ENCODE results near the gene IFFO2.
A peak's percentile ranks its signal among the peaks of the same experiment; 100 is the strongest.

The IFFO2 gene

DNA sequence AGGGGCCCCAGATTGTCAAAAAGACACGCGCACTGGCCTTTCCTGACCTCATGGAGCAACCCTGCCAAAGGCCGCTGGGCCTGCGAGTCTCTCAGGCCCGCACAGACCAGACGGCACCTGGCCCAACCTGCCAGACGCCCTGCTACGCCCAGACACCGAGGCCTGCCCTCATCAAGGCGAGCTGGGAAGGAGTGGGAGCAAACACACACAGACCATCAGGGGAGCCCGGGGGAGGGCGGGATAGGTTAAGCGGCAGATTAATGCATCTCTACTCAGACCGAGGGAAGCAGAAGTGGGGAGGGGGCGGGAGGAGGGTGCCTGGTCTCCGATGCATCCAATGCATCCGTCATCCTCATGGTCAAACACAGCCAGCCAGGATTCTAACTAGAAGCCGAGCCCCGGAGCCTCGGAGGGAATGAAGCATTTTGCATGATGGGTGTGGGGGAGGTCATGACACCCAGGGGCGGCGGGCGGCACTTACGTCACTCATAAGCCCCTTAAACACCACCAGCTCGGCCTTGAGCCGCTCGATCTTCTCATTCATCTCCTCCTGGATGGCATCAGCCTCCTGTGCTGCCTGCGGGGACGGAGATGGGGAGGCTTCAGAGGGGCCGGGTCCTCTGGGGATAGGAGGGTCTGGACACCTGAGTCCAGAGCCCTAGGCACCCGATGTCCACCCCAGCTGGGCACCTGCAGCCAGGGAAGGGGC lies 37.1 kb downstream of the IFFO2 start:
- DNase-seq (ENCODE audit: low read depth, low spot score), result no peak

DNA sequence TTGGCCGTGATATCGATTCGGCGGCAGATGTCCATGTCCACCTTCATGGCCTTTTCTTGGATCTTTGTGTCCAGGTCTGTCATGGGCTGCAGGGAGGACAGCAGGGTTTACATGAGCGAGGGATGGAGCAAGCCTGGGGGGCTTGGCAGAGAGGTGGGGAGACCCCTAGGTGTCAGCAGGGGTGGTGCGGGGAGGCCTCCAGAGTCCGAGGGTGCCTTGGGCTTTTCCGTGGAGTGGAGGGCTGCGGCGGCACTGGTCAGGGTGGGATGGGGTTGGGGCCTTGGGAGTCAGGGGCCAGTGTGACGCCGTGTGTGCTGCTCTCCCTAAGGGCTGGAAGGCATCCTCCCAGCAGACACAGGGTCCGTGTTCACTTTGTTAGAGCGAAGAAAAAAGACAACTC lies 38.1 kb downstream of the IFFO2 start:
- DNase-seq (ENCODE audit: low read depth, low spot score), result no peak

DNA sequence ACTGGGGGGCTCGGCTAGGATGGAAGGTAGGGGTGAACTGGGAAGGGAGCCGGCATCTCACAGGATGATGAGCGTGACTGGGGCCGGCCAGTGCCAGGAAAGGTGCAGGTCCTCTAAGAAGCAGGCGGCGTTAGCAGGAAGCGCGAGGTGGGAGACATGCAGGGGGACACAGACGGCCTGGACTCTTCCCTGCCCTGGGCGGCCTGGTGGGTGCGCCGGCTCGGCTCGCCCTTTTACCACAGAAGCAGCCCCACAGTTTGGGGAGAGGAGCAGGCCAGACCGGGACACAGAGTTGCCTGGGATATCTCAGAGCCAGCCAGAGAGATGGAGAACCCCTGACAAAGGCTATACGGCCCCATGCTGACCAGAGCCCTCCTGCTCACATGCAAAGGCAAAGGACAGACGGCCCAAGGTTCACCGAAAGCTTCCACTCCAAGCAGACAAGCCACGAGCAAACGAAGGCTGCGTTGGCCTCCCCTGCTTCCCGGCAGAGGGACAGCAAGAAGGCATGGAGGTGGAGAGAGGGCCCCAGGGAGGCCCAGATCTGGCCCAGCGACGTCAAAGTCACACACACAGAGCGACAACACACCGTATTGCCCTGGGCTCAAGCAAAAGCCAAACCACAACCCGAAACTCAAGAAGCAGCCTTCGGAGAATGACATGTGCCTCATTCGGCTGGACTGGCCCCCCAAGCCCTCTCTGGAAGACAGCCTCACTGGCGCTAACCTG lies 39.2 kb downstream of the IFFO2 start:
- DNase-seq (ENCODE audit: low read depth, low spot score), result no peak

DNA sequence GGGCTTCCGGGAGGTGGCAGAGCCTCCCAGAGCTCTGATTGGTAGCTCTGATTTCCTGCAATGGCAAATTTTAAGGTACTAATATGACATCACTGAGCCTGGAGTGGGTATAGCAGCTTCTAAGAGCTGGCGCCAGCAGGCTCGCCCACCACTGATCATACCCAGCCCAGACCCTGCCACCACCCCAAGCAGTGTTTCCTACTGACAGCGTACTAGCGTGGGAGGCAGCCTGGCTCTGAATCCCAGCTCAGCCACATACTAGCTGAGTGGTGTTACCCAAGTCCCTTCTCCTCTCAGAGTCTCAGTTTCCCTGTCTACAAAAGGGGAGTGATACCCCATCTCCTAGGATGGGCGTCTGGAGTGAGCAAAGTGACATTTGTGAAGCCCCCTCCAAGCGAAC lies 41.1 kb downstream of the IFFO2 start:
- no peak for DNase-seq (ENCODE audit: low read depth, low spot score)

DNA sequence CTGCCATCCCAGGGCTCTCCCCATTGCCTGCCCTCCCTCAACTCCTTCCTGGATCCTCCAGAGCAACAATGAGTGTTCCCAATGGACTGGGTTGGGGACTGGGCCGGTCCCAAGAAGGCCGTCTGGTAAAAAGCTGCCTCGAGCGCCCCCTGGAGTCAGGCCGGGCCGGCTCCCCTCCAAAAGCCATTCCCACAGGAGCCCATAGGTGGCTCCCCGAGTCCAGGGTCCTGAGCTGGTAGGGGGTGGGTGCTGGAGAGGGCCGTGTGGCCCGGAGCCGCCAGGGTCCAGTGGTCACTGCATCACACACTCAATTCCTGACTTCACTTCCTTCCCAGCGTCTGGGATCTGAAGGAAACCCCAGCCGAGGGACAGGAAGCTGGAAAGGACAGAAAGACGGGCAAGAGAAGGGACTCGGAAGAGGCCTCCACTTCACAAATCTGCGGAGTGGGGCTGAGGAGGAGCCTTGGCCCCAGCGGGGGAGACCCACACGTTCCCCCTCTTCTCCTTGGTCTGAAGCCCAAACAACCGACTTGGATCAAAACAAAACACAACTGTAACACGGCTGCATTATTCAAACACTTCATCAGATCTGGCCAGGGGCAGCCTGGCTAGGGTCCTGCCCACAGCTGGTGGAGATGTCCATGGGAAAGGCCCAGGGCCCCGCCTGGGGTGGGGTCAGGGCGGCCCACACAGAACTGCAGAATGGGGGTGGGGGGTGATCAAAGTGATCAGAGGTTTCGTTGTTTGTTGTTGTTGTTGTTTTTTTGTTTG lies 43.2 kb downstream of the IFFO2 start:
- peak; percentile 97 for DNase-seq (ENCODE audit: low read depth, low spot score)

DNA sequence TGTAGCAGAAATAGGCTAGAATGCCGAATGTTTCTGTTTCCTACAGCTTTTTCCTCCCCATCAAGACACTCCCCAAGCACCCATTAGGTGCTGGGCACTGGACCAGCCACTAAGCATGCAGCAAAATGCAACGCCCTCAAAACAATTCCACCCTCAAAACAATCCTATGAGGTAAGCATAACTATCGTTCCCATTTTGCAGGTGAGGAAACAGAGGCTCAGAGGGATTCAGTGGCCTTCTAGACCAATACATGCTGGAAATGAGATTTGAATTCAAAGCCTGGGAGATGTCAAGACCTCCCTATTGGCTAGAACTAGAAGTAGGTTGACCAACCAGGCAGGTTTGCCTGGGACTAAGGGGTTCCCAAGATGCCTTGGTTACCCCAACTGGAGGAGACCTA lies 43.9 kb downstream of the IFFO2 start:
- DNase-seq (ENCODE audit: low read depth, low spot score), result no peak

DNA sequence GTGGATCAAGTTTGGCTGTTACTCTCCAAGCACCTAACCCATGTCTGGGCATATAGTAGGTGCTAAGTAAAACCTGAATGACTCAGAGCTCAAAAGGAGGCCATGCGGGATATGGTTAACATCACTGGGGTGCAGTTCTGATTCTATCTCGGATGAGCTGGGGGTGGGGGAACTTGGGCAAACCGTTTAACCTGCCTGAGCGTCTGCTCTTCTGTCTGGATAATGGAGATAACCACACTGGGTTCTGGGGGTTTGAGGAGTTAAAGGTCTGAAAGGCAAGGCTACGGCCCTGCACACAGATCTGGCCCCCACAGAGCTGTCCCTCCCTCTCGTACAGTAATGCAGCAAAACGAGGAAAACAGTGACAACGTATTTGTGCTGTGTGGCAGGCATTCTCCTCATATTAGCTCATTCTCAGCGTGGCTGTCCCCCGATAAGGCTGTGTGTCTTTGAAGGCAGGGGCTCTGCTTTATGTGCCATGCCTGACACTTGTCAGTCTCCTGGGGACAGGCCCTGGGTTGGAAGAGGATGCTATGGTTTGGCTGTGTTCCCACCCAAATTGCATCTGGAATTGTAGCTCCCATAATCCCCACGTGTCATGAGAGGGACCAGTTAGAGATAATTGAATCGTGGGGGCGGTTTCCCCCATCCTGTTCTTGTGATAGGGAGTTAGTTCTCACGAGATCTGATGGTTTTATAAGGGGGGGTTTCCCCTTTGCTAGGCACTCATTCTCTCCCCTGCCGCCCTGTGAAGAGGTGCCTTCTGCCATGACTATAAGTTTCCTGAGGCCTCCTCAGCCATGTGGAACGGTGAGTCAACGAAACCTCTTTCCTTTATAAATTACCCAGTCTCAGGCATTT lies 47.3 kb downstream of the IFFO2 start:
- no peak for DNase-seq (ENCODE audit: low read depth, low spot score)

DNA sequence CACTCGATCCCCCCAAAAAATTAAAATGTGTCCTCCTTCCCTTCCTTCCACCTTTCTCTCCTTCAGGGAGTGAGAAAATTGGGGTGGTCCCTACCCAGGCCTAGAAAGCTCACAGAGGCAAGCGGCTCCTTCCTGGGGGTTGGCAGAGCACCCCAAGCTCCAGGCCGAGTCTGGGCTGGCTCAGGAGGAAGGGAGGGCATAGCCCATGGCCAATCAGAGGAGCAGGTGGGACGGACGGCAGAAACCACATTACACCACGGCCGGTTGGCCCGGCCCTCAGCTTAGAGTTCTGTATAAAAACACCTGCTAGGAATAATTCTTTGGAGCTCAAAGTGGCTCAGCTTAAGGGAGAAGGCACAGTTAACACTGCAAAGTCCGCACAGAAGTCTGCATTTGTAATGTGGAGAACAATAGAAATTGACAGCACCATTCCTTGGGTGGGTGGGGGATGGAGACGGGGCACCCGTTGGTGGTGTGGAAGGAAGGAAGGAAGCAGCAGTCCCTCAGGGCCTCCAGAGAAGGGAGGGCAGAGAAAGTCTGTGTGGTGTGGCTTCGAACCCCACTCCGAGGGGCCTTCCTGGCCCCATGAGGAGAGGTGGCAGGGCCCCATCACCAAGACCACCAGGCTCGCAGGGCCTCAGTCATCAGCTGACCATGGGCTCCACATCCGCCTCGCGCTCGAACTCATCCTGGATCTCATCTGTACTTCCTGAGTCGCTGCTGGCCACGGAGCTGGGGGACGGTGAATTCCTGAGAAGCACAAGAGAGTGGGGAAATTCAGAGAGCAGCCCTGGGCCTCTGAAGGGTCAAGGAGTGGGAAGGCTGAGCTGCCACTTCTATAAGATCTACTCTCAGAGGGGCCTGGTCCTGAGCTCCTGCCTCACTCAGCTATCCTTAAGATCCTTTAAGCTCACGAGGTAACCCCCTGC lies 48.3 kb downstream of the IFFO2 start:
- DNase-seq (ENCODE audit: low read depth, low spot score), result no peak

DNA sequence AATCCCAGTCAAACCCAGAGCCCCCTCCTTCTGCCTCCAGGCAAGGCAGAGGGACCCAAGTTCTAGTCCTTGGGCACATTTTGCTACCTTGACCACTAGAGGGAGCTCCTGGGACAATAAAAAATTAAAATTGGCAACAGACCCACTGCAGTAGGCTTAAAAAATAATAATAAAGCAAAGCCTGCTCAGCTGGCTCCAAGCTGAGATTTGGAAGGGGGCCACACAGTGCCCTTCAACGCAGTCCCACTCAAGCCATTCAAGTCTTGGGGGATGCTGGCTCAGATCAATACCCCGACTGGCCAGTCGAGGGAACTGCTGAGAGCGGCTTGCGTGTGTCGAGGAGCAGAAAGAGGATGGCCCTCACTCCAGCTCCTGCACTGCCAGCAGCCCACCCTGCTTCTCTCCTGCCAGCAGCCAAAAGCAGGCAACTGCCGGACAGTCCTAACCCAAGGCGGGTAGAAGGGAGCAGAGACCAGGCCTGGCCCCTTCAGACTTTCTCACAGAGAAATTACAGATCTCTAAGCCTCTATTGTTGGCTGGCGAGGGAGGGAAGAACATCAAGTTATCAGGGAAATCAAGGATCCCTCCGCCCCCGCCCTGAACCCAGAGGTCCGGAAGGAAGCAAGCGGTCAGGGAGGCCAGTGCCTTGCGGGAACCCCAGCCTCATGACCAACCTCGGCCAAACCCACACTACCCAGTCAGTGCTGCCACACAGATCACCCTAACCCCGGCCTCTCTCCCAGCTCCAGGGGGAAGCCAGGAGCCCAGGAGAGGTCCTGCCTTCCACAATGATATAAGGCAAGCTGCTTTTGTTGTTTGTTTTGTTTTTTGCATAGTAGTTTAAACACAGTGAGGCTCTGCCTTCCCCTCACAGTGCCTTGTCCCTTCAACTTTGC lies 49.2 kb downstream of the IFFO2 start:
- DNase-seq (ENCODE audit: low read depth, low spot score), result peak; percentile 75

DNA sequence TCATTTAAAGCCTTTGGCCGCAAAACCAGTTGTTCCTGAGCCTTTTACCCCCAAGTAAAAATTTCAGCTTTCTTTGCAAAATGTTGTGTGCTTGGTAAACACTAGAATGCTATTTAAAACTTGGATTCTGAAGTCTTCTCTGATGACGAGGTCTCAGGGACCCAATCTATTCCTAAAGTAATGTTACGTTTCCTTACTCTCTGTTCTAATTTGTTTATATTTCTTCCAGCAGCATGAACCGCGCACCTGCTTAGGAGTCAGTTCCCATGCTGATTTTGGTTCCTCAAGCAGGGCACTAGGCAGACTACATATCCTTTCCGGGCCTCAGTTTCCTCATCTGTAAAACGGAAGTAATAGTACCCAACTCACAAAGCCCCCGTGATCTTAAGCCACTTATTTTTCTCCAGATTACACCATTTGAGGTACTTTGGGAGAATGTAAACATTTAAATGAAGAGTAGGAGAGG lies 53.2 kb downstream of the IFFO2 start:
- no peak for DNase-seq (ENCODE audit: low read depth, low spot score)

DNA sequence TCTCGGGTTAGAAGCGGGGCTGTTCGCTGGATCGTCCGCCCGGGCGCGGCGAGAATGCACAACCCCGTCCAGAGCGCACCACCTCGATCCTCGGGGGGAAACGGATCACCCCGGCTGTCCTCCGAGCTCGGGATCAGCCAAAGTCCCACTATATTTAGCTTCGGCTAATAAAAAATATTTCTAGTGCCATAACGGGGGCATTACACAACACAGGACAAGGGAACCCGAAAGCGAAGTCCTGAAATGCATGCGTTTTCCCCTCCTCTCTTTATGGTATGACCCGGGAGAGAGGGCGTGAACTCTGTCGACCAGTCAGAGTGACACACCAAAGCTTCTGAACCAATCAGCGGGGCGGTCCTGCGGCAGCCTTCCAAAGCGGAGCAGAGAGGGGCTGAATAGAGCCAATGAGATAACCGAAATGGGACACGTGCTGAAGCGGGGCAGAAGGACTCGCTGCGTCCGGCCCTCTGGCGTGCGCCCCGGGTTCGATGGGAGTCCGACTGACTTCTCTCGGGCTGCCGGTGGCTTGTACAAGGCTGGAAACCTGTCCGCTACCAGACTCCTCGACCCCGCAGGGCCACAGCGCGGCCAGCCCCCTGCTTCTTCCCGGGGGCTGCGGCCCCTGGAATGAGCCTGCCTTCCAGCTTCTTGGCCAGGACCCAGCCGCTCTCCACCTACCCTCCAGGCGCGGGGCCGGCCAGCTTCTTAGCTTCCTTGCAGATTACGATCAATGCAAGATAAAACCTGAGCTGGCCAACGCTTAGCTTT lies 53.8 kb downstream of the IFFO2 start, which contains the start of gene ALDH4A1:
ALDH4A1 (minus strand) TSS at position 33 of the 768 bp plus-strand sequence; CDS start at position 1, 32 bp downstream.
- DNase-seq (ENCODE audit: low read depth, low spot score), result peak; percentile 98

DNA sequence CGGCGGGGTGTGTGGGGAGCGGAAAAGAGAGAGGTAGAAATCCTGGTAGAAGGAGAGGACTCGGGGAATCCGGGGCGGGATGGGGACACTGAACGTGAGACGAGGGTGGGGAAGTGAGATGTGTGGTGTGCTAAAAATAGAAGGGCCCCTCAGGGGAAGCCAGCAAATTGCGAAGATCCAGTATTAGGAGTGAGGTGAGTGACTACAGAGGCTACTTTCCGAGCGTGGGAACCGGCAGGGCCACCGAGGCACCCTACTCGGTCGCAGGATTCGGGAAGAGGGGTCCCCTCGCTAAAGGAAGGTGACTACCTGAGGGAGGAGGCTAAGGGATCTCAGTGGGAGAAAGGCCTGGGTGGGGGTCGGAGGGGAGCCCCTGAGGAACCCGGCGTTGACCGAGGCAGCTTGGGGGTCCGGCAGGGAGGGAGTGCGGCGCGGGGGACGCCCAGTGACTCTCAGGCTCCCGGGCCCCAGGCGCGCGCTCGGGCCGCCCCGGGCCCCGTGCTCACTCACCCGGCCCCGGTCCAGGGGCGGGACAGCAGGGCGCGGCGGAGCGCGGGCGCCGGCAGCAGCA lies 54.4 kb downstream of the IFFO2 start:
- DNase-seq (ENCODE audit: low read depth, low spot score), result no peak

DNA sequence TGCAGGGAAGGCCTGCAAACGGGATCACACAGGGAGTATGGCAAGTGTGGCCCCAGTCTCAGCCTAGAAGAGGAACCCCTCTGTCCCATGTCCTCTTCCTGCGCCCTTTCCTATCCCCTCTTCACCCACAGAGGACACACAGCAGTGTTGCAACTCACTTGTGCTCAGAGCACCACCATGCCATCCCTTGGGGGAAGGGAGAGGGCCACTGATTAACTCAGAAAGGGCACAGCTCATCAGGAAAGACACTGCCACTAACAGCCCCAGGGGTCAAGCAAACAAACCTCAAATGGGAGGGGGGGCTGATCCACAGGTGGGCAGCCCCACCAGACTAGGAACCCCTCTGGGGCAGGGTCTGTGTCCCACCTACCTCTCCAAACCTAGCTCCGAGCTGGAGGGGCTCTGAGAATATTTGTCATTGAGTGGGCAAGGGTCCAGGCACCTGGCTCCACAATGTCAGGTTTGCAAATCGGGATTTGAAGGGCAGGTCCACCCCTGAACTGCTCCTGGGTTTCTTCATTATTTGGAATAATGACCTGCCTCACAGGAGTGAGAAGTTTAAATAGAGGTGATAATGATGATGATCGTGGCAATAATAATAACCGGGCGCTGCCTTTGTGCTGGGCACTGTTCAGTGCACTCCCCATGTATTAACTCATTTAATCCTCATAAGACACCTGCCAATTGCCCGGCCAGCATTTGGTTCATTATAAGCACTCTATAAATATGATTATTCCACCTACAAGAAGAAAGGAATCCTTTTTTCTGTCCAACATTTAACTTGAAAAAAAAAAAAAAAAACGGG lies 55.1 kb downstream of the IFFO2 start:
- no peak for DNase-seq (ENCODE audit: low read depth, low spot score)

DNA sequence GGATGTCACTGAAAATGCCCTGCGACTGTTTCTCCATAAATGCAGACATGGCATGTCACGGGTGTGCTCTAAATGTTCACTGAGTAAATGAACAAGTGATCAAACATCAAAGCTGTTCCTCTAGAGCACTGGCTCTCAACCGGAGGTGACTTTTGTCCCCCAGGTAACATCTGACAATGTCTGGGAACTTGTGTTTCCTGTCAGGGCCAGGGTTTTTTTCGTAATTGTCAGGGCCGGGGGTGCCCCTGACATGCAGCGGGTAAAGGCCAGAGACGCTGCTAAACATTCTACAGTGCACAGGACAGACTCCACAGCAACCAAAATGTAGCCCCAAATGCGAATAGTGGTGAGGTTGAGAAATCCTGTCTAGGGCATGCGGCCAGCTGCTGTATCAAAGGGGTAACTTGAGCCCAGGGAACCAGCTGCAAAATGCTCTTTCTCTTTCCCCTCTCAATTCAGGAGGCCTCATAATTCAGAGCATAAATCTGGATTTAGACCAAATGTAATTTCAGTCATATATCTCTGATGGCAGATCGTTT lies 56.1 kb downstream of the IFFO2 start:
- DNase-seq (ENCODE audit: low read depth, low spot score), result no peak

DNA sequence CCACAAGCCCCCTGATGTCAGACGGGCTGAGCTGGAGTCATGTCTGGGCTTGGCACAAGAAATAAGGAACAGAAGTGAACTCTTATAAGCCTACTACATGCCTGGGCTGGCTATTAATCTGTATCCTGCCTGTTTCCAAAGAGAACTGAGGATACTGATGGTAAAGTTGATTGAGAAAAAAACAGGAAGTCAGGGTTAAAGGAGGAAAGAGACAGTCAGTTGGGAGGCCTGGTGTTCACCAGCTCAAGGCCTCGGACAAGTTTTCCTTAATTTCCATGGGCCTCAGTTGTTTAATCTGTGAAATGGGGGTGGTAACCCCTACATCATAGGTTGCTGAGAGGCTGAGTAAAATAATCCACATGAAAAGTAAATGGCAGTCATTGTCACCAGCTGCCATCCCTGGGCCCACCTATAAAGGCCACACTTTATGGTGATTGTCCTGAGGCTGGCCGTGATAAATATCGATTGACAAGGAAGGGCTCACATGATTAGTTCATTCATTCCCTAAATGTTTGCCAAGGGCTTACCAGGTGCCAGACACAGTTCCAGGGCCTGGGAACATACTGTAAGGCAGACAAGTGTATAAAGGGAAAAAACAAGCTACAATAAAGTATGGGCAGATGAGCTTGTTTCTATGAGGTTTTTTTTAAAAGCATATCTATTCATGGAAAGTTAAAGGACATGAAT lies 57.0 kb downstream of the IFFO2 start:
- DNase-seq (ENCODE audit: low read depth, low spot score), result no peak

DNA sequence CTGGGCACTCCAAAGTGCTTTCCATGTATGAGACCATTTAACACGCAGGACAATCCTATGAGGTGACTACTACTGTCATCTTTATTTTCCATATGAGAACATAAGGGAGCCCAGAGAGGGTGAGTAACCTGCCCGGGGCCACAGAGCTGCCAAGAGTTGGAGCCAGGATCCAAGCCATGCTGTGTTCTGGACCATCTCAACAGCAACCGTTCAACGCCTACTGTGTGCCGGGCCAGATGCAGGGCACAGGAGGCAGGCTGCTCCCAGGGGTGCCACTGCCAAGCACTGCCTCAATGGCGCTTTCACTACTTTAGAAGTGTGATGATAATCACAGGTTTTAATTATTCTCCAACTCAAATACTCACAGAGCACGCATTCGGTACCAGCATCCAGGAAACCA lies 57.9 kb downstream of the IFFO2 start:
- DNase-seq (ENCODE audit: low read depth, low spot score), result no peak
